ENCODE results near the gene MYBBP1A. TPM values are rescaled to one million over a fixed set of nuclear protein-coding genes. Genes with fewer than 3 reads are reported as not detected.

Gene MYBBP1A
- total RNA-seq, 1 experiment from 2014 or later = 155 TPM

DNA sequence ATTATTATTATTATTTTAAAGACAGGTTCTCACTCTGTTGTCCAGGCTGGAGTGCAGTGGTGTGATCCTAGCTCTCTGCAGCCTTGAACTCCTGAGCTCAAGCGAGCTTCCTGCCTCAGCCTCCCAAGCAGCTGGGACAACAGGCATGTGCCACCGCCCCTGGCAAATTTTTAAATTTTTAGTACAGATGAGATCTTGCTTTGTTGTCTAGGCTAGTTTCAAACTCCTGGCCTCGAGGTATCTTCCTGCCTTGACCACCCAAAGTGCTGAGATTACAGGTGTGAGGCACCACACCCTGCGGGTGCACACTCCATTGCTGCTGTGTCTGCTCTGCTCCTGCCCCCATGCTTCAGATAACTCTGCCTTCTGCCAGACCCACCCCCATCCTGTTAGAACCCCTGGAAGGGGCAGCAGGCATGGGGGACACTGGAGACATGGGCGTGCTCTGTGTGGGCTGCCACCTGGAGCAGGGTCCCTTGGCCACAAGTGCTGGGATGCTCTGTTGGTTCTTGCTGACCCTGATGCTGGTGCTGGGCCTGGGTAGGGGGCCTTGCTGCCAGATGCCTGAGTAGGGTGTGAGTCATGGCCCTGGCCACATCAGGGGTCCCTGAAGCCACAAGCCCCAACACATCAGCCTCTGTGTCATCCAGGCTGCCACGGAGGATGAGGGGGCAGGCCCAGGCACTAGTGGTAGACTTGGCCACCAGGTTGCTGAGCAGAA is 2.6 kb upstream of the MYBBP1A start:
- Histone ChIP-seq H3K4me1 (ENCODE audit: insufficient read depth, low read length) (peaks cover 9% of the 10 kb centered on the region; the same call in 1 of the 2 replicates), H3K9me2 (replicated peaks; ENCODE audit: low read length) (no peaks in the 10 kb centered on the region), H3F3A (ENCODE audit: low read length, unreplicated experiment) (no peaks in the 10 kb centered on the region), H3K4me2 (ENCODE audit: low read length) (no peak overlapping the region), H3K27ac (ENCODE audit: low read length) (no peak overlapping the region), H3K79me2 (ENCODE audit: low read length) (peaks cover 24% of the 10 kb centered on the region), H3K27me3 (ENCODE audit: low read length) (no peaks in the 10 kb centered on the region), H3K4me3 (ENCODE audit: low read length) (no peak overlapping the region), H3K9ac (ENCODE audit: low read length) (no peak overlapping the region), H4K20me1 (ENCODE audit: low read length) (no peaks in the 10 kb centered on the region), H3K9me3 (ENCODE audit: low read length) (no peaks in the 10 kb centered on the region), H3K36me3 (ENCODE audit: low read depth, low read length) (peaks cover 9% of the 10 kb centered on the region; the same call in 1 of the 2 replicates), H2AFZ (ENCODE audit: low read length) (no peak overlapping the region)
- no TSS peak for BruUV-seq (replicated peaks)
- DNase-seq (no peak), ATAC-seq (no peak)
- POLR2A ChIA-PET (ENCODE audit: unreplicated experiment) = no interaction called here
- intact Hi-C loops (cut with micrococcal nuclease) = no loop called here
- CTCF ChIA-PET = no interaction called here
- TF ChIP-seq EZH2phosphoT487 (IDR thresholded peaks at IDR 0.05; ENCODE audit: borderline replicate concordance, low read length) (no peak), EZH2 (IDR thresholded peaks at IDR 0.05; ENCODE audit: low read length, unreplicated experiment) (no peak)
- TF ChIP-seq, protein P1, sequence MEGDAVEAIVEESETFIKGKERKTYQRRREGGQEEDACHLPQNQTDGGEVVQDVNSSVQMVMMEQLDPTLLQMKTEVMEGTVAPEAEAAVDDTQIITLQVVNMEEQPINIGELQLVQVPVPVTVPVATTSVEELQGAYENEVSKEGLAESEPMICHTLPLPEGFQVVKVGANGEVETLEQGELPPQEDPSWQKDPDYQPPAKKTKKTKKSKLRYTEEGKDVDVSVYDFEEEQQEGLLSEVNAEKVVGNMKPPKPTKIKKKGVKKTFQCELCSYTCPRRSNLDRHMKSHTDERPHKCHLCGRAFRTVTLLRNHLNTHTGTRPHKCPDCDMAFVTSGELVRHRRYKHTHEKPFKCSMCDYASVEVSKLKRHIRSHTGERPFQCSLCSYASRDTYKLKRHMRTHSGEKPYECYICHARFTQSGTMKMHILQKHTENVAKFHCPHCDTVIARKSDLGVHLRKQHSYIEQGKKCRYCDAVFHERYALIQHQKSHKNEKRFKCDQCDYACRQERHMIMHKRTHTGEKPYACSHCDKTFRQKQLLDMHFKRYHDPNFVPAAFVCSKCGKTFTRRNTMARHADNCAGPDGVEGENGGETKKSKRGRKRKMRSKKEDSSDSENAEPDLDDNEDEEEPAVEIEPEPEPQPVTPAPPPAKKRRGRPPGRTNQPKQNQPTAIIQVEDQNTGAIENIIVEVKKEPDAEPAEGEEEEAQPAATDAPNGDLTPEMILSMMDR (conservative IDR thresholded peaks at IDR 0.05; ENCODE audit: low read depth, low read length) = no peak

DNA sequence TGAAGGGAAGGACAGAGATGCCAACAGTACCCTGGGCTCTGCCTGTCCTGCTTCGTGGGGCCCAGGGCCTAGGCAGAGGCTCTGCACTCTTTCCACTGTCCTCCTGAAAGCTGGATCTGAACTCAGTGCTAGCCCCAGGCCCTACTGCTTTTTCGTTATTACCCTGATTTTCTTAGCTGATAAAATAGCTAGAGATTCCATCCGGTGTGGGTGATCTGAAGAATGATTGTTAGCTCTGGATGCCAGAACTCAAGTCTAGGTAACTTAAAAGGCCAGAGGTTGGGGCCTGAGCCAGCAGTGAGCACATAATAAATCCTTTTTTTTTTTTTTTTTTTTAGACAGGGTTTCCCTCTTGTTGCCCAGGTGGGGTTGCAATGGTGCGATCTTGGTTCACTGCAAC is 1.8 kb upstream of the MYBBP1A start:
- POLR2A ChIA-PET (ENCODE audit: unreplicated experiment) = no interaction called here
- Histone ChIP-seq H2AFZ (ENCODE audit: low read length) (no peak overlapping the region), H3K27ac (ENCODE audit: low read length) (no peak overlapping the region), H3K9me3 (ENCODE audit: low read length) (no peaks in the 10 kb centered on the region), H3K9me2 (replicated peaks; ENCODE audit: low read length) (no peaks in the 10 kb centered on the region), H3K4me3 (ENCODE audit: low read length) (no peak overlapping the region), H3K79me2 (ENCODE audit: low read length) (peaks cover 32% of the 10 kb centered on the region), H3K36me3 (ENCODE audit: low read depth, low read length) (peaks cover 15% of the 10 kb centered on the region; the same call in 1 of the 2 replicates), H4K20me1 (ENCODE audit: low read length) (no peaks in the 10 kb centered on the region), H3K9ac (ENCODE audit: low read length) (no peak overlapping the region), H3K4me1 (ENCODE audit: insufficient read depth, low read length) (peaks cover 9% of the 10 kb centered on the region; the same call in 1 of the 2 replicates), H3K27me3 (ENCODE audit: low read length) (no peaks in the 10 kb centered on the region), H3F3A (ENCODE audit: low read length, unreplicated experiment) (no peaks in the 10 kb centered on the region), H3K4me2 (ENCODE audit: low read length) (no peak overlapping the region)
- TF ChIP-seq EZH2phosphoT487 (IDR thresholded peaks at IDR 0.05; ENCODE audit: borderline replicate concordance, low read length) (no peak), EZH2 (IDR thresholded peaks at IDR 0.05; ENCODE audit: low read length, unreplicated experiment) (no peak)
- TF ChIP-seq, protein P1 (conservative IDR thresholded peaks at IDR 0.05; ENCODE audit: low read depth, low read length) = no peak
- CTCF ChIA-PET = no interaction called here
- intact Hi-C loops (cut with micrococcal nuclease) = no loop called here
- DNase-seq (no peak), ATAC-seq (no peak)
- no TSS peak for BruUV-seq (replicated peaks)
